Hematopoietic multipotent progenitor cell treated with erythropoietin and hydrocortisone succinate and interleukin-3 and kit ligand, for 8 days (in vitro differentiated cells): ENCODE results near the gene OVCH1.
A peak's percentile ranks its signal among the peaks of the same experiment; 100 is the strongest.

ENCODE experiments used
- DNase-seq: peaks from one replicate; pipeline ENCODE4 v3.0.0-alpha.2; 2015

OVCH1 gene, protein sequence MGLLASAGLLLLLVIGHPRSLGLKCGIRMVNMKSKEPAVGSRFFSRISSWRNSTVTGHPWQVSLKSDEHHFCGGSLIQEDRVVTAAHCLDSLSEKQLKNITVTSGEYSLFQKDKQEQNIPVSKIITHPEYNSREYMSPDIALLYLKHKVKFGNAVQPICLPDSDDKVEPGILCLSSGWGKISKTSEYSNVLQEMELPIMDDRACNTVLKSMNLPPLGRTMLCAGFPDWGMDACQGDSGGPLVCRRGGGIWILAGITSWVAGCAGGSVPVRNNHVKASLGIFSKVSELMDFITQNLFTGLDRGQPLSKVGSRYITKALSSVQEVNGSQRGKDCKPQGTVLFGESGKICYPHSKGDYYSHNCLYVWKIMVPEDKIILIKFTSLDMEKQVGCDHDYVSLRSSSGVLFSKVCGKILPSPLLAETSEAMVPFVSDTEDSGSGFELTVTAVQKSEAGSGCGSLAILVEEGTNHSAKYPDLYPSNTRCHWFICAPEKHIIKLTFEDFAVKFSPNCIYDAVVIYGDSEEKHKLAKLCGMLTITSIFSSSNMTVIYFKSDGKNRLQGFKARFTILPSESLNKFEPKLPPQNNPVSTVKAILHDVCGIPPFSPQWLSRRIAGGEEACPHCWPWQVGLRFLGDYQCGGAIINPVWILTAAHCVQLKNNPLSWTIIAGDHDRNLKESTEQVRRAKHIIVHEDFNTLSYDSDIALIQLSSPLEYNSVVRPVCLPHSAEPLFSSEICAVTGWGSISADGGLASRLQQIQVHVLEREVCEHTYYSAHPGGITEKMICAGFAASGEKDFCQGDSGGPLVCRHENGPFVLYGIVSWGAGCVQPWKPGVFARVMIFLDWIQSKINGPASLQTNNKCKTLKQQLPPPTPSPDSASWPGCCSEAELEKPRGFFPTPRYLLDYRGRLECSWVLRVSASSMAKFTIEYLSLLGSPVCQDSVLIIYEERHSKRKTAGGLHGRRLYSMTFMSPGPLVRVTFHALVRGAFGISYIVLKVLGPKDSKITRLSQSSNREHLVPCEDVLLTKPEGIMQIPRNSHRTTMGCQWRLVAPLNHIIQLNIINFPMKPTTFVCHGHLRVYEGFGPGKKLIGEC

DNA sequence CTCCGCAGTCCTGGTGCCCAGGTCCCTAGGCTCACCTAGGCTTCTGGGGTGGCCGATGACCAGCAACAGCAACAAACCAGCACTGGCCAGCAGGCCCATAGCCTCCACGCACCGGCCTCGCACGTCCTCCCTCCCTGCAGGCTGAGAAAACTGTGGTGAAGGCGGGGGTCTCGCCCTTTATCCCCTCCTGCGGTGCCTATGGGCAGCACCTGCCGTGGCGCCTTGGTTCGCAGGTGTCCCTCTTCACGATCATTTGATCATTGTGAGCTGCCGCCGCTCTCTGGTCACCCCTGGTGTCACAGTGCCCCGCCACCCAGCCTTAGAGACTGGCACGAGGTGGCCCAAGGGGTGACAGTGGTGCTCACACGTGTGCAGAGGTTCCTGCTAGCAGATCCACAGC is at the start of gene OVCH1:
Gene OVCH1 (minus strand): TSS at position 99 of the 400 bp plus-strand sequence. CDS start 0 bp downstream, at position 99.
- DNase-seq: no peak

DNA sequence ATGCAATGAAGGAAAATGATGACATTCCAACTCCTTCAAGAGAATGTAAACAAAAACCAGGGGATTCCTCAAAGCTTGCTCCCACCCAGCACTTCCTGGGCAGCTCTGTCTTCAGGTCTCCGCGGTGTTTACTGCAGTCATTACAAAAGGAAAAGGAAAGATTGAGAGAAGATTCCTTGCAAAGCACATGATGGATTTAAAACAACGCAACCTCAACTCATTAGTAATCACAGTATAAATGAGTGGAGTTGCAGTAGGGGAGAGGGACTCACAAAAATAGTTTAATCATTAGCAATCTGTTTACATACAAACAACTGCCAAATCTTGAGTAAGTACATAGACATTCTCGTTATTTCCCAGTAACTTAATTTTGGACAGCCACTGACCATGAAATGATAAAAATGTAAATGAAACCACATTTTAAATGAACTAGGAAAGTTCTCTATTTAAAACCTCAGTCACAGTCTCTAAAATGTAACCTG is 49.7 kb upstream of the OVCH1 start:
- no peak for DNase-seq

DNA sequence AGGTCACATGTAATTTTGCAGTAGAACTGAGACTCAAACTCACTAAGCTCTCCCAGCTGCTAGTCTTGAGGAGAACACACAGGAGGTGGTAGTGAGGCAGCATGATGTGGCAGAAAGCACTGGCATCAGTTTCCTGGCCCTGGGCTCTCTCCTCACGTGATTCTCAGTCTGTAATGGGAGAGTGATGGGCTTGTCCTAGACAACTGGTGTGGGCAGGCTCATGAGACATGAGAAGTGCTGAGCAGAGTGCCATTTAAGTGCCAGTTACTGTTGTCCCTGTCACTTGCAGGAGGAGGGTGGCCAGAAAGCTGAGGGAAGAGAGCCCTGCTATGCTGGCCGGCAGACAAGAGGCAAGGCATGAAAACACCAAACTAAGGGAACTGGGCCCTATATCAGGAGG is 48.5 kb upstream of the OVCH1 start:
- no peak for DNase-seq

DNA sequence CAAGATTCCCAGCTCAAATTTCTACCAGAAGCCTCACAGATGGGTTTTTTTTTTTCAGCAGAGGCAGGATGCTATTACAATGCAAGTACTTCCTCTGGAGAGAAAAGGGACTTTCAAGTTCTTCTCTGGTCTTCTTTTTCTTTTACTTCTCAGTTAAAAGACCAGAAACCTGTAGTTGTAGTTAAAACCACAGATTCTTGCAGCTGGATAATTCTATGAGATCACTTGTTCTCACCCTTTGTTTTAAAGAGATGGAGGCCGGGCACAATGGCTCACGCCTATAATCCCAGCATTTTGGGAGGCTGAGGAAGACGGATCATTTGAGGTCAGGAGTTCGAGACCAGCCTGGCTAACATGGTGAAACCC is 47.6 kb upstream of the OVCH1 start:
- DNase-seq: no peak

DNA sequence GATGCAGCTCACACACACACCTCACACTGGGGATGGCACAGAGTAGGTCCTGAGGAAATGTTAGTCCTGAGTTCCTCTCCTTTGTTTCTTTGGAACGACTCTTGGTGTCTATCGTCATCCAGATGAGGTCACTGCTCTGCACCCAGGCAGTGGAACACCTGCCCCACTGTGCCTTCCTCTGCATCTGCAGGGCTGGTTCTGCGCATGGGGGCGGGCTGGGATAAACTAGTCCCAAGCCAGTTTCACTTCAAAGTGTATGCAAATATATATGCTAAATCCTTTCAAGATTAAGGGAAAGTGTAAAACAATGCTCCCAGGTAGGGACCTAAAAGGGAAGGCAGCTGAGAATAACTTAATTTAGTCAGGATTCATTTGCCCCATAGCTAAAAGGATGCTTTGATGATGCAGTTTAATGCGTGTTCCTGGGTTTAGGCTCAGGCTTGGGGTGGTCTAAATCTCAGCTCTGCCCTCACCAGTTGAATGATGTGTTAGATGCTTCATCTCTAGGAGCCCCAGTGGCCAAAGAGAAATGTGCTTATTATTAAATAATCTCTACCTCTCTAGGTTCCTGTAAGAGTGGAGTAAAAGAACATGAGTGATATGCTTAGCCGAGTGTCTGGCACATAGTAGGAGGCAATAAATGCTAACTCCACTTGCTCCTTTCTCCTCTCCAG is 47.1 kb upstream of the OVCH1 start:
- no peak for DNase-seq

DNA sequence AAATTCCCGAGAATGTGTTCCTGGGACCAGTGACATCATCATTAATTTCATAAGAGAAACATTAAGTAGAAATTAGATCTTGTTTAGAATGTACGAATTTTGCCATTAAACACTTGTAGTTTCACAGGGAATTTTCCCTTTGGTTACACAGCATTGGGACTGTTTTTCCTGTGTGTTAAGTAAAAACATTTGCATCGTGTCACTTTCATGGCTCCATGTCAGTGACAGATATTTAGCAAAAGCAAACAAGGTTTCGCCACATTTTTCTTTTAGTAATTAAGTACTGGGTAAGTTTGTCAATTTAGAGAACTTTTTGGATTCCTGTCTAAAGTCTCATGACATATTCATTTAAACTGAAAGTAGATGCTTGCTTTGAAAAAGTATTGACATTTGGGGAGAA is 45.5 kb upstream of the OVCH1 start:
- no peak for DNase-seq

DNA sequence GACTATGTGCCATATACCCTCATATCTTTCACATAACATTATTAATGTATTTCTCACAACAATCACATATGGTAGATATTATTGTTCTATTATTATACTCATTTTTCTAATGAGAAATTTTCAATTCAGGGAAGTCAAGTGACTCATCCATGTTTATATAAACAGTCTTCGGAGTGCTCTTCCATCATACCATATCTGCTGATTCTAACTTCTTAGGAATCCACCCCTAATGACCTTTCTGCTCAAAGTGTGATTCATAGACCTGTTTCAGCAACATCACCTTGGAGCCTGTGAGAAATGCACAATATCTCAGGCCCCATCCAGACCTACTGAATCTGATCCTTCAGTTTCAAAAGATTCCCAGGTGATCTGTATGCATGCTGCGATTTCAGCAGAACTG is 39.8 kb upstream of the OVCH1 start:
- no peak for DNase-seq

DNA sequence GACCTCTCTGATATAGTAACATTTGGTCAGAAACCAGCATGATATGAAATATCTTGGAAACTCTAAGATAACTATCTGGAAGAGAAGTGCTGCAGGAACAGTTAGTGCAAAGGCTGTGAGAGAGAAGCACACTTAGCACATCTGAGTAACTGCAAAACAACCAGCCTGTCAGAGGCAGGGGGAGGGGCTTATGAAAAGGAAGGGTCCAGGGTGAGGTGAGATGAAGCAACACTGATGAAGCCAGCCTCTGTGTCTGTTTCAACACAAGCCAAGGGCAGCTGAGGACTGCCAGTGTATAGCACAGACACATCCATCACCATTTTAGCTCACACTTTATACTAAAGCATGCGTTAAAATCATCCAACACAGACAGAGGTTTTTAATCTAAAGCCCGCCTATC is 37.4 kb upstream of the OVCH1 start:
- DNase-seq: no peak

DNA sequence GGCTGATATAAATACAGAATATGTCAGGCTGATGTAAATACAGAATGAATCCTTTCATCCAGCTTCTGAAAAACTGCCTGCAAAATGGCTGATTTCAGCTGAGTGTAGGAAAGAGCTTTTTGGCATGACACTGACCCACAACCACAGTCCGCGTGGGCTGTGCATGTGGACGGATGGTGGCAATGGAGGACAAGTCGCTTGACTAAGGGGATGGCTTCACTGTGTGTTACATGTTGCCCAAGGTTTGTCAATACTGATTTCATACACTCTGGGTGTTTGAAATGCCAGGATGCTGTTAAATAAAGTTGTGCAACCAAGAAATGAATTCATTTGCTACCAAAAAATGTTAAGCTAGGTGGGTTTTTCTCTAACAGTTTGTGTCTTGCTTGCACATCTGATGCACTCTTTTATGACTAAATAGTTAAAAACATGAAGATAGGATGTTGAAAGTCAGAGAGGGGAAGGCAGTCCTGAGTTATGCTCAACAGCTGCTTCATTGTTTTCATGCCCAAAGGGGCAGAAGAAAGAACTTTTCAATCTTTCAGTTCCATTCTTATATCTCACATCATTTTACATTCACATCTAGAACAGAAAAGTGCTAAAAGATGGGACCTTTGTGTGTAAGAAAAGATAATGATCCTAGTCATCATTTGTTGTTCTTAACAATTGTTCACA is 36.5 kb upstream of the OVCH1 start:
- no peak for DNase-seq

DNA sequence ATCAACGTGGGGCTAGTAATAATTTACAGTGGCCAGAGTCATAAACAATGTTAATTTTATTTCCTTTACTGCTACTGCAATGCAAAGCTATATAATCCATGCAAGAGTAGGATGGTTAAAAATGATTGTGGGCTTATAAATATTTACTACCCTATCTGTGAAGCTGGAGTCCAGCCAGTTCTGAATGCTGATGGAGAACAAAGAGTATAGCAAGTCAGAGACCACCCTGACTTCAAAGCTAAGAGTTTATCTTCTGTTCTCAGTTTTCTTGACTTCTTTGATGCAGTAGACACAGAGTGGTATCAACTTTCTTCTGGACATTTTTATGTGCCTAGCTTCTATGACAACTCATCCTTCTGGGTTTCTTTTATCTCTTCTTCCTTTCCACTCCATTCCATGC is 34.0 kb upstream of the OVCH1 start:
- no peak for DNase-seq

DNA sequence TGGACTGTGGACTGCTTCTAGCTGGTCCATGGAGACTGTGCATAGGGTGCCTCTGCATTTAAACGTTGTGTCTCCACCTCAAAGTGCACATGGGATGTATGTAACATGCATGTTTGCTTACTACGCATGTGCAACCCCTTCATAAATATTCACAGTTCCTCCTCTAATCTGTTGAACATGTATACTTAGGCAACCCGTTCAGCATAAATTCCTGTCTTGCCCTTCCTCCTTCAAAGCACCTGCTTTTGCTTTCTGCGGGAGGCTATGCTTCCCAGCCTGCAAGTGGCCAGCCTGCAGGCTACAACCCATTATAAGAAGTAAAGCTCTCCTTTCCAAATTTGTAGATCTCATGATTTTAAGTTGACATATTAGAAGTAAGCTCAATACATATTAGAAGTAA is 33.0 kb upstream of the OVCH1 start:
- DNase-seq: no peak

DNA sequence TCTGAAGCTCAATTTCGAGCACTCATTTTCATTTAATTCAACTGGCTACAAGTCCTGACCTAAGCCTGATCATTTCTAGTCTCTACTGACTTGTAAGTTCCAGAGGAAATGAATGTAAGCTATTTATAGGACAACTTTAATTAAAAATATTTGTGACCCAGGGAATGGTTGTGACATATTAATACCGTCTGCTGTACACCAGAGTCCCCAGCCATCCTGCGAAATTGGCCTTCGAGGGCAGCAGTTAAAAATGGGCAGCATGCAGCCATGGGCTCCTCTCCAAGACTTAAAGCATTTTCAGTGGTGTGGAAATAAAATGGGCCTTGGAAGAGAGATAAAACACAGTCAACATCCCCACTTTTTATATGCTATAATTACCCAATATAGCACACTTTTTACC is 30.7 kb upstream of the OVCH1 start:
- no peak for DNase-seq

DNA sequence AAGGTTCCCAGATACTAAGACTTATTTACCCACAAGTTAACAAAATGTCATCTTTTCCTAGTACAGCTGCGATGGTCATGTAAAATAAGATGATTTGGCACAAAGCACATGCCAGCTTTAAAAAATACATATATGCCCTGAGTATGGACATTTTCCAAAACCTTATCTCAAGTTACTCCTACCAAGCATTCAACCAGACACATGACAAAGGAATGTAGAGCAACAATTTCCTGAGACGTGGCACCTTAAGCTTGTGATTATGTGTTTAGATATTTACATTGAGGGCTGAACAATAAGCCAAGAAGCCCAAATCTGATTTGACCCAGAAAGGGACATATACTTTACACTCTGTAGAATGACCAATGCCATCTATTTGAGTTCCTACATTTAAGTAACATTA is 24.5 kb upstream of the OVCH1 start:
- no peak for DNase-seq

DNA sequence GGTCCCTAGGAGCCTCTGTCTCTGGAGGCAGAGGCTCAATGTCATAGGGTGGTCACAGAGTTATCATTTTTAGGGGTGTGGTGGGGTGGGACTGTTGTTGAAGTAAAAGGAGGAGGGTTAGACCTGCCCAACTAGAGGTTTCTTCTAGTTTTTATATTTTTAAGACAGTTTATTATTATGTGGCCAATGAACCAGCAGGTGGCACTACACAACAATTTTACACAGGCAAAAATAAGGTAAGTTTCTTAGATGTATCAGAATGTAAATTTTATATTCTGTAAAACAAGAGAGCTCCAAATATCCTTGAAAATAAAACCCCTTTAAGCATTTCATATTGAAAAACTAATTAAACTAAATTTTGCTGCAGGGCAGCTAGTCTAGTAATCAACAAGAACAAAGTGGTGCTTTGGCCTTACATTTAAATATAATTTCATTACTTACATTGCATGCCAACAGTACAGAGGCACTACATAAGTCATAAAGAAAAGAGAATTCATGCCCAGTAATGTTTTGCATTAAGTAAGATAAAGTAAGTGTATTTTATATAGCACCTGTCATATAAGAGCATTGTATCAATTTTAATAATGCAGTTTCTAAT is 22.2 kb upstream of the OVCH1 start:
- DNase-seq: peak; percentile 62

DNA sequence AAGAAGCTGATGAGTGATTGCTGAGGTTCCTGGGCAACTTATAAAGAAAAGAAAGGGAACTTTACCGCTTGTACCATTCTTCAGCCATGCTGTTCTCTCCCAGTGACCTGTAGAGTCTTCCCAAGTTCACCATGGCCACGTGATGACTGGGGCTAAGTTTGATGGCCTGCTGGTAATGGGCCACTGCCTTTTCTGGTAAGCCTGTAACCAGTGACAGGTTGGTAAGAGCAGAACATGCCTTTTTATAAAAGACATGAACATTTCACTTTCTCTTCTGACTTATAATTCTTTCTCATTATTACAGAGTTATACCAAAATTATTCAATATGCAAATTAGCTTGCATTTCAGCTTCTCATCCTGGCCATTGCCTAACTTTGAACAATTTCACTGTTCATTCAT is 20.9 kb upstream of the OVCH1 start:
- no peak for DNase-seq

DNA sequence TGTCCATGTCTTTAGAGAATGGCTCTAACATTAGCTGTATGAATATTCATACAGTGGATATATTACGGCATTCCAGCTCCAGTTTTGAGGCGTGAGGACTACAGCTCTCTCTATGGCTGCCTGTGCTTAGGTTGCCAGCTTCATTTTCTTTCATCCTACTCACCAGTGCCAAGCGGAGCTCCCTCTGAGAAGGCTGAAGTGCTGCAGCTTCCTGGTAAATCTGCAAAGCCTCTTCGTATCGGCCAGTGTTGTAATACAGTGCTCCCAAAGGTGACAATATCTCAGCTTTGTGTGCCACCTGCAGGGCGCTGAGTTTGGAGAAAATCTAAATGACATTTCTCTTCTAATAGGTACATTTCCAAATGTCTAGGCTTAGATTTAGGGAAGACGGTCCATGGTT is 19.8 kb upstream of the OVCH1 start:
- no peak for DNase-seq

DNA sequence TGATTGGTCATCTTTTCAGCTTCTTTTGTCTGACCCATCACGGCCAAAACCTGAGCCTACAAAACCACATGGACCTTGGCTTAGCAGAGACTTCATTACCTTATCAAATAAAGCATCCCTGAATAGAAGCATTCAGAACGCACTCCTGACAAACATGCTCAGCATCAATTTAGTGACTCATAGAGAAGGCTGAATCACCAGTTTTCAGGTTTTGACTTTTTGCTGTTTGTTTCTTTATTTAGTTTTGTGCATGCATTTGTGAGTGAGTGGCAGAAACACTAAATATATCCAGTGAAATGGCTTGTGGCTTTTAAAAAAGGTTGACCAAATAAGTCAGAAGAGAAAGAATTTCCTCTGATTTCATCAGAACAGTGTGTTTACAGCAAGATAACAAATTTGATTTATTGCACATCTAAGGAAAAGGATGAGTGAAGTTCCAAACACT is 19.0 kb upstream of the OVCH1 start:
- no peak for DNase-seq

DNA sequence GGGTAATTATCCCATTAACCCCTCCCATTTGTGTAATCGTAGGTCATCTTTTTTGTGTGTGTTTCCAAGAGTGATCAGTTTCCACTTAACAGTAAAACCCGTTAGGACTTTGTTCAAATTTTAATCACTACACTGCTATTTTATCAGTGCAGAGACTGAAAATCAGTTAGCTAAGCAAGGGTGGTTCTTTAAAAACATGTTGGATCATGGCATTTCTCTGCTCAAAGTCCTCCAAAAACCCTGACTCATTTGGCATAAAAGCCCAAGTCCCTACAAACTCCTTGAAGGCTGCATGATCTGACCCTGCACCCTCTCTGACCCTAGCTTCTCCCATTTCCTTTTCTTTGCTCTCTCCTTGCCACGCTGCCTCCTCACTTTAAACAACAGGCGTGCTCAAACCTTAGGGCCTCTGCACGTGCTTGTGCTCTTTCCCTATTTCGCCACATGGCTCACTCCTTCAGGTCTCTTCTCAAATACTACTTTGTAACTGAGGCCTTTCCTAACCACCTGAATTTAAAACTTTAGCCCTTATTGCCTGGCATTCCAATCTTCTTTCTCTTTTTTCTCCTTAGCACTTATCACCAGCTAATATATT is 13.2 kb upstream of the OVCH1 start:
- no peak for DNase-seq

DNA sequence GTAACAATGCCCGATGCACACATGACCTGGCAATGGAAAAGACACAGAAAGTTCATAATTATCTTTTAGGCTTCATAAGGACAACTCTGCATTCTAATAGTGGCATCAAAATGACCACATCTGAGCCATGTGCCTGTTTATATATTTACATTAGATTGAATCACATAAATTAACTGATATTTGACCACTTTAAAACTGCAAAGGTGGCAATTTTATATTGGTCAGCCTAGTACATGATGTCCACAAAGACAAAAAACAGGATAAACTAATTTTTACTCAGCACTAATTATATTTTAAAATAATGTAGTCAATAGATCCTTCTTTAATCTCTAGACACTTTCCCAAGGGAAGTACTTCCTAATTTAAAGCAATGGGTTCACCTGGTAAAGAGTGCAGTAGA is 12.0 kb upstream of the OVCH1 start:
- no peak for DNase-seq

DNA sequence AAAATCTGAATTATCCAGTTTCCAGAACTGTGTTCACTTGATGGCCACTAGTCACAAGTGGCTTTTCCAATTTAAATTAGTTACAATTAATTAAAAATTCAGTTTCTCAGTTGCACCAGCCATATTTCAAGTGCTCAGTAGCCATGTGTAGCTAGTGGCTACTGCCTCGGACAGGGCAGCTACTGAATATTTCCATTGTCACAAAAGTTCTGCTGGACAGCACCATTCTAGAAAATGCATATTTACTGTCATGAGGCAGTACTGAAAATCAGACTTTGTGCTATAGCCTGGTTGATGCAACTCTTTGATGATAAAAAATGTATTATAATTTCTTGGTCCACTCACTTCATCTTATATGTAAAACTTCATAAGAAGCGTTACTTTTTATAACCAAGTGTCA is 11.5 kb upstream of the OVCH1 start:
- no peak for DNase-seq

DNA sequence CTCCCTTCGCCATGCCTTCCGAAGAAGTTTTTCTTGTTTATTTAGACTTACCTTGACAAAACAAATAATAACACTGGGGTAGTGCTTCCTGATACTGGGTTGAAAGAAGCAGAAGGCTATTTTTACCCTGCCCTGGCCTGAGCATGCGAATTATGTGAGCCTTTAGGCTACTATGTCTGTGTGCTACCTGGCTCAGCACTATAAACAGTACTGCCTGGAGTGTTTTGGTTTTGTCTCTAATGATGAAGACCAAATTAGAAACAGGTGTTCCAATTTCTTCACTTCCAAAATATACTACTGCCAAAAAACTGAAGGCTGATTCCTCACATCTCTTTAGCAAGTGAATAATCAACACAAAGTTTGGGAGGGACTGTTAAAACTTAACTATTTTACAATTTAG is 7.6 kb upstream of the OVCH1 start:
- no peak for DNase-seq

DNA sequence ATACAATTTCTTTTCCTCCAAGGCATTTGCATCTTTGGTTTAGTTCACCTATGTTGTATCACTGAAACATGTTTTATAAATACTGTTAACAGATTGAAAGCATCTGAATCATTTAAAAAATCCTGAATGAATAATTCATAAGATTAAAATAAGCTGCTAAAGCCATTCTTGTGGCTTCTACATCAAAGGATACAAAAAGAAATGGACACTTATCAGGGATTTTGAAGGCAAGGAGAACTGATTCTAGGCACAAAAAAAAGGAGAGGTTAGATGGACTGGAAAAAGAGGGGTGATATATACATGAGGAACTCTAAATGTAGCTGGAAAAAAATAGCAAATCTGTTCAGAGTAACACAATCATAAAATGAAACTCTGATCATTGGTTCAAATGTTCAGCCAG is 5.8 kb upstream of the OVCH1 start:
- DNase-seq: no peak
